Kidney (tissue), 14 donors: Measurements from ENCODE around the gene FLNB. TPM values are rescaled to one million over a fixed set of nuclear protein-coding genes. Genes with fewer than 3 reads are reported as not detected.

Experiments
- DNase-seq, 5 donors: peaks; one replicate each; pipeline ENCODE4 v3.0.0-alpha.2; 2013 to 2020
- FAIRE-seq: peaks from 2 replicates; lab custom pipeline; 2012; peaks lifted over from hg19 to GRCh38; lab: Jason Lieb, UNC
- H3K27ac ChIP-seq, 2 donors: one replicate each; pipeline ENCODE4 v1.7.0; 2013; ENCODE audit warnings: low read depth in 2 of 2, low read length in 2 of 2, inconsistent platforms in 1 of 2
- H3K27me3 ChIP-seq: one replicate; pipeline ENCODE4 v1.7.1; 2013; ENCODE audit warnings: low read length, inconsistent platforms; ENCODE audit not compliant: control insufficient read depth, insufficient read depth
- H3K36me3 ChIP-seq, 3 donors: one replicate each; pipeline versions ENCODE4 v1.7.0 to v1.7.1; 2013; ENCODE audit warnings: low read length in 3 of 3, control low read depth in 1 of 3, inconsistent platforms in 1 of 3; ENCODE audit not compliant: insufficient read depth in 3 of 3, control insufficient read depth in 2 of 3
- H3K4me1 ChIP-seq, 3 donors: one replicate each; pipeline versions ENCODE4 v1.7.0 to v1.7.1; 2013; ENCODE audit warnings: low read length in 3 of 3, inconsistent platforms in 1 of 3, low read depth in 1 of 3; ENCODE audit not compliant: control insufficient read depth in 2 of 3, insufficient read depth in 2 of 3
- H3K4me3 ChIP-seq, 3 donors: one replicate each; pipeline versions ENCODE4 v1.7.0 to v1.8.1; 2013; ENCODE audit warnings: low read length in 3 of 3, control low read depth in 1 of 3, inconsistent platforms in 1 of 3
- H3K9ac ChIP-seq, 3 donors: one replicate each; pipeline versions ENCODE4 v1.7.0 to v1.7.1; 2013; ENCODE audit warnings: low read length in 3 of 3, control low read depth in 1 of 3, inconsistent platforms in 1 of 3
- H3K9me3 ChIP-seq, 3 donors: one replicate each; pipeline versions ENCODE4 v1.7.0 to v1.7.1; 2013; ENCODE audit warnings: low read length in 3 of 3, control low read depth in 1 of 3, inconsistent platforms in 1 of 3; ENCODE audit not compliant: control insufficient read depth in 2 of 3, insufficient read depth in 1 of 3
- CTCF ChIP-seq: IDR thresholded peaks from 3 replicates; pipeline ENCODE4 v1.5.1; 2012; ENCODE audit warnings: mild to moderate bottlenecking, moderate library complexity, borderline replicate concordance; ENCODE audit not compliant: insufficient read depth; ENCODE audit errors: extremely low read depth
- intact Hi-C: fragments of 100-400 bp; cut with DNase I; formaldehyde crosslinking; loops from one replicate; pipeline ENCODE4 v1.11.1; 2022
- polyA plus RNA-seq: library from polyadenylated mRNA; stranded (reverse); fragments of 350-450 nt; fragmentation: Illumina TruSeq; extraction: RNeasy Lipid Tissue Mini Kit (QIAGEN cat#74804); gene quantifications from one replicate; pipeline ENCODE4 v1.2.3, GENCODE V29; 2014; ENCODE audit warnings: low read depth, low replicate concordance; ENCODE audit not compliant: insufficient read depth
- total RNA-seq: library from RNA; stranded (reverse); fragmentation: NEBNext Ultra II Directional; extraction: Animal tissue kit (Norgen Biotek cat#: 25700); gene quantifications from one replicate; pipeline ENCODE4 v1.2.1, GENCODE V29; 2021
- donor health status: control.
- donor health status: control.
- donor health status: control.
- donor health status: control.
- donor health status: control.
- donor health status: DM: yes; HTN: yes; CAD: no.
- donor health status: Normal renal cell carcinoma (clear cell type).

Gene FLNB
- total and polyA plus RNA-seq, 2 donors from 2014 or later: 115 to 216 TPM

- peak overlapping the region in 1 of 3 donors; percentile 8 for H3K4me3 ChIP-seq
- H3K4me1 ChIP-seq: peaks cover 0 to 3% (median 0%) of the 10 kb centered on the region in 3 donors
- no peak for FAIRE-seq
- intact Hi-C loops: no loop called here
- no peaks in the 10 kb centered on the region for H3K9me3 ChIP-seq
- no peak for TF ChIP-seq CTCF
- H3K36me3 ChIP-seq: peaks cover 2 to 11% (median 3%) of the 10 kb centered on the region in 3 donors
- H3K27ac ChIP-seq: no peak overlapping the region
- no peak overlapping the region for H3K9ac ChIP-seq
- no peak for DNase-seq
- H3K27me3 ChIP-seq: no peaks in the 10 kb centered on the region
Observed at GRCh38 chr3:58084788-58085543, 76.7 kb downstream of the FLNB start.

GRCh38 chr3:58085616-58086015, 77.4 kb downstream of the FLNB start:
- peaks cover 0 to 3% (median 0%) of the 10 kb centered on the region in 3 donors for H3K4me1 ChIP-seq
- no peak overlapping the region for H3K27ac ChIP-seq
- H3K4me3 ChIP-seq: no peak overlapping the region
- no peak for FAIRE-seq
- no peaks in the 10 kb centered on the region for H3K9me3 ChIP-seq
- H3K27me3 ChIP-seq: no peaks in the 10 kb centered on the region
- H3K9ac ChIP-seq: no peak overlapping the region
- no peak for TF ChIP-seq CTCF
- H3K36me3 ChIP-seq: peaks cover 2 to 8% (median 3%) of the 10 kb centered on the region in 3 donors
- no peak for DNase-seq
- intact Hi-C loops: no loop called here

GRCh38 chr3:58088501-58088900, 80.3 kb downstream of the FLNB start:
- Histone ChIP-seq H3K4me1 (peaks cover 0 to 3% (median 0%) of the 10 kb centered on the region in 3 donors), H3K9me3 (no peaks in the 10 kb centered on the region), H3K27me3 (no peaks in the 10 kb centered on the region), H3K4me3 (no peak overlapping the region), H3K36me3 (peaks cover 0 to 2% (median 0%) of the 10 kb centered on the region in 3 donors), H3K27ac (no peak overlapping the region), H3K9ac (no peak overlapping the region)
- intact Hi-C loops: no loop called here
- DNase-seq (no peak), FAIRE-seq (no peak)
- no peak for TF ChIP-seq CTCF
